Type B pancreatic cell (in vitro differentiated cells): Measurements from ENCODE around the gene LCN10. TPM values are rescaled to one million over a fixed set of nuclear protein-coding genes. Genes with fewer than 3 reads are reported as not detected.
"Not testable (repeated sequence)": the region's sequence is repeated elsewhere in the genome, so short reads cannot be mapped to it uniquely, and the experiment has no call there.

ENCODE experiments used
- DNase-seq: peaks from one replicate; pipeline ENCODE4 v3.0.0; 2021; ENCODE audit warnings: mixed read lengths; ENCODE audit not compliant: unreplicated experiment; ENCODE audit errors: extremely low spot score
- H3K27ac Mint-ChIP-seq: 2 replicates; pipeline ENCODE4 v1.8.0; 2021; ENCODE audit warnings: mild to moderate bottlenecking, mixed read lengths
- H3K27me3 Mint-ChIP-seq: 2 replicates; pipeline ENCODE4 v1.8.0; 2021; ENCODE audit warnings: mixed read lengths
- H3K36me3 Mint-ChIP-seq: 2 replicates; pipeline ENCODE4 v1.8.0; 2021; ENCODE audit warnings: mixed read lengths
- H3K4me1 Mint-ChIP-seq: one replicate; pipeline ENCODE4 v1.8.0; 2021; ENCODE audit warnings: mixed read lengths; ENCODE audit not compliant: unreplicated experiment
- H3K4me3 Mint-ChIP-seq: 2 replicates; pipeline ENCODE4 v1.8.0; 2021; ENCODE audit warnings: mild to moderate bottlenecking, mixed read lengths
- H3K9me3 Mint-ChIP-seq: 2 replicates; pipeline ENCODE4 v1.8.0; 2021; ENCODE audit warnings: mixed read lengths
- total RNA-seq: library from RNA; stranded (reverse); gene quantifications from 2 replicates; pipeline ENCODE4 v1.2.1, GENCODE V29; 2021; ENCODE audit warnings: low replicate concordance
- TF ChIP-seq, protein P1 (sequence below): fragments of 200-600 bp; sonication (generic); conservative IDR thresholded peaks from 2 replicates; pipeline ENCODE4 v1.5.0; 2021; ENCODE audit warnings: antibody characterized with exemption, mild to moderate bottlenecking

The LCN10 gene
- total RNA-seq, 1 donor from 2014 or later, result not detected

DNA sequence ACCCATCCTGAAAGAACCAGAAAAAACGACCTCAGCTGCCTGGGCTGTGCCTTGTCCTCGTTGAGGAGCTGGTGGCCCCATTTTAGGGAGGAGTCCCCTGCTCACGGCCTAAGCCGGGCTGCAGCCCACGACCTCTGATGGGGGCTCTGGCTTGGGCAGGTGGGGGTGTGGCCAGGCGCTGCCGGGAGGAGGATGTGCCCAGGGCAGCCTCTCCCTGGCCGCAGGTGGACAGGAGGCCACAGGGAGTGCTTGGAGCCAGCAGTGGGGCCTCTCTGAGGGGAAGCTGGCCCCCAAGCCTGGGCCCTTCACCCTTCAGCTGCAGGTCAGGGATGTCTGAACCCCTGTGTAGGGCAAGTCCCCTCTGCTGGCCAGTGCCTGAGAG is 27.9 kb downstream of the LCN10 start:
- no peaks in the 10 kb centered on the region for H3K27me3 Mint-ChIP-seq
- H3K36me3 Mint-ChIP-seq, result peaks cover 3% of the 10 kb centered on the region
- peaks cover 4% of the 10 kb centered on the region for H3K4me1 Mint-ChIP-seq
- TF ChIP-seq, protein P1, sequence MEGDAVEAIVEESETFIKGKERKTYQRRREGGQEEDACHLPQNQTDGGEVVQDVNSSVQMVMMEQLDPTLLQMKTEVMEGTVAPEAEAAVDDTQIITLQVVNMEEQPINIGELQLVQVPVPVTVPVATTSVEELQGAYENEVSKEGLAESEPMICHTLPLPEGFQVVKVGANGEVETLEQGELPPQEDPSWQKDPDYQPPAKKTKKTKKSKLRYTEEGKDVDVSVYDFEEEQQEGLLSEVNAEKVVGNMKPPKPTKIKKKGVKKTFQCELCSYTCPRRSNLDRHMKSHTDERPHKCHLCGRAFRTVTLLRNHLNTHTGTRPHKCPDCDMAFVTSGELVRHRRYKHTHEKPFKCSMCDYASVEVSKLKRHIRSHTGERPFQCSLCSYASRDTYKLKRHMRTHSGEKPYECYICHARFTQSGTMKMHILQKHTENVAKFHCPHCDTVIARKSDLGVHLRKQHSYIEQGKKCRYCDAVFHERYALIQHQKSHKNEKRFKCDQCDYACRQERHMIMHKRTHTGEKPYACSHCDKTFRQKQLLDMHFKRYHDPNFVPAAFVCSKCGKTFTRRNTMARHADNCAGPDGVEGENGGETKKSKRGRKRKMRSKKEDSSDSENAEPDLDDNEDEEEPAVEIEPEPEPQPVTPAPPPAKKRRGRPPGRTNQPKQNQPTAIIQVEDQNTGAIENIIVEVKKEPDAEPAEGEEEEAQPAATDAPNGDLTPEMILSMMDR, result no peak
- DNase-seq, result no peak
- H3K4me3 Mint-ChIP-seq, result no peak overlapping the region
- no peaks in the 10 kb centered on the region for H3K9me3 Mint-ChIP-seq
- no peak overlapping the region for H3K27ac Mint-ChIP-seq

DNA sequence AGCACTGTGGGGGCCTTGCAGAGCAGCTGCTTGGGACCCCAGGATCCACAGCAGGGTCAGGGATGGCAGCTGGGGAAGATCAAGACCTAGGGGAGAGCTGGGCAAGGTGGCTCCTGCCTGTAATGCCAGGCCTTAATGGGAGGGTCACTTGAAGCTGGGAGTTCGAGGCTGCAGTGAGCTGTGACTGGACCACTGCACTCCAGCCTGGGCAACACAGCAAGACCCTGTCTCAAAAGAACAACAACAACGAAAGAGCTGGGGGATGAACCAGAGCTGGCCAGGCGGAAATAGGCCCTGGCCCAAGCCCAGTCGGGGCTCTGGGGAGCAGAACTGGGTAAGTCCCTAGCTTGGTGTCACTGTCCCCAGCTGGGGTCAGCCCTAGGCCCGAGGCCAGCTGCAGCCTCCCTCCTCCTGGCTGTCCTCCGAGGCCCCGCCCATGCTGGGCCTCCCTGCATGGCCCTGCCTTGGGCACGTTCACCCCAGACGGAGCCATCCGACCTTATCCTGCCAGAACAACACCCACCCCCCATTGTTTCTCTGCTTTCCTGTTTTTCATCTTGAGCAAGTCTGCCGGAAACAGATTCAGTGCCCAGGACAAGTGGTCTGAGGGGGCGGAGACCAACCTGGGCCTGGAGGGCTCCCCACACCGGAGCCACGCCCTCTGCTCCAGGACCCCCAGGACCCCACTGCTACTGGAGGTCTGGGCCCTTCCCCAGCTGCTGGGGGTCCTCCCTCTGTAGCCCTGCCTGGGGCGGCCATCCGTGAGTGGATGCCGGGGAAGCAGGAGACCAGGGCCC is 28.4 kb downstream of the LCN10 start:
- Mint-ChIP-seq H3K4me1 (peaks cover 4% of the 10 kb centered on the region), H3K27me3 (no peaks in the 10 kb centered on the region), H3K4me3 (peak overlapping the region; percentile 83), H3K36me3 (peaks cover 3% of the 10 kb centered on the region), H3K27ac (no peak overlapping the region), H3K9me3 (no peaks in the 10 kb centered on the region)
- DNase-seq, result no peak
- TF ChIP-seq, protein P1, result no peak

DNA sequence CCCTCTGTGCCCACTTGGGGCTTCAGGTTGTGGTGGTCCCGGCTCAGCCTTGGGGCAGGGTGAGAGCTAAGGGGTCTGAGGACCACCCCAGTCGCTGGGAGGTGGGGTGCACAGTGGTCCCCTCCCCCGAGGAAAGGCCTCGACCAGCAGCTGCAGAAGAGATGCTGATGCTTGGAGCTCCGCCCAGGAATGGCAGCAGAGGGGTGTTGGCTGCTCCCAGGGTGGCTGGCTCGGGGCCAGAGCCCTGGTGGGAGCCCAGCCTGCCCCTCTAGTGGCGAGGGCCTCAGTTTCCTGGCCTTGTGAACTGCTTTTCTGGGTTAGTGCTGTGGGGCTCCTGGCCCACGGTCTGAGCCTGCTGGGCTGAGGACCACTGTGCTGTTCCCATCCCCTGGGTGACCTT is 29.2 kb downstream of the LCN10 start:
- Mint-ChIP-seq H3K4me1 (peaks cover 4% of the 10 kb centered on the region), H3K27ac (no peak overlapping the region), H3K27me3 (no peaks in the 10 kb centered on the region), H3K9me3 (no peaks in the 10 kb centered on the region), H3K36me3 (peaks cover 3% of the 10 kb centered on the region), H3K4me3 (peak overlapping the region; percentile 83)
- TF ChIP-seq, protein P1, result no peak
- no peak for DNase-seq

DNA sequence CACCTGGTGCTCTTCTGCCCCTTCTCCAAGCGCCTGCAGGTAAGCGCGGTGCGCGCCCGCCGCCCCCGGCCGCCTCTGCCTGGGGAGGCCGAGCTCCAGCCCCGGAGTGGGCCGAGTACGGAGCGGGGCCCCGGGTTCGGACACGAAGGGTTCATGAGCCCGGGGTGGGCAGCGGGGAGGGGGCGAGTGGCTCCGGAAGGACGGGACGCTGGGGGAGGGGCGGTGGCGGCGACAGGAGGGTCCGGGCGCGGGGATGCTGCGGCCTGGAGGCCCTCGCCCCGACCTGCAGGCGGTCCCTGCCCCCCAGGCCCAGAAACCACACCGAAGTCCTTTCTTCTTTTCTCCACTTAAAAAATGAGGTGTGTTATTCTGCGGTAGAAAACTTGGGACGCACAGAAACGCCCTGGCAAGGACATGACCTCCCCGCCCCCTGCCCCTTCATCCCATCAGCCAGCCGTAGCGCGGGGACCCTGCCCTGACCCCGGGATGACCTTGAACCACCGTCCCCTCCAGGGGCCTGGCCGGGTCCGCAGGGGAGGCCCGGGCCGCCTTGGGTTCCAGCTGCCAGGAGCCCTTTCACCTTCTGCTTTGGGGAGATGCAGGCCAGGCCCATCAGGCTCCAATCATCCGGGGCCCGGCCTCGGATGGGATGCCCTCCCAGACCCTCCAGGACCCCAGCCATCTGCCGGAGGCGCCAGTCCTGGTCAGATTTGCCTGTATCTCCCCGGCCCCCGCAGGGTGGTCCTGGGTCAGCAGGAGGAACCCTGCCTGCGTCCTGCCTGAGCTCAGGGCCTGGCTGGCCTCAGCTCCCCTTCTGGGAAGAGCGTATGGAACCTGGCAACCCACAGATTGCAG is 29.8 kb downstream of the LCN10 start:
- Mint-ChIP-seq H3K27ac (no peak overlapping the region), H3K9me3 (no peaks in the 10 kb centered on the region), H3K36me3 (peaks cover 3% of the 10 kb centered on the region), H3K4me3 (peak overlapping the region; percentile 83), H3K4me1 (peaks cover 8% of the 10 kb centered on the region), H3K27me3 (no peaks in the 10 kb centered on the region)
- TF ChIP-seq, protein P1, result no peak
- DNase-seq, result no peak

DNA sequence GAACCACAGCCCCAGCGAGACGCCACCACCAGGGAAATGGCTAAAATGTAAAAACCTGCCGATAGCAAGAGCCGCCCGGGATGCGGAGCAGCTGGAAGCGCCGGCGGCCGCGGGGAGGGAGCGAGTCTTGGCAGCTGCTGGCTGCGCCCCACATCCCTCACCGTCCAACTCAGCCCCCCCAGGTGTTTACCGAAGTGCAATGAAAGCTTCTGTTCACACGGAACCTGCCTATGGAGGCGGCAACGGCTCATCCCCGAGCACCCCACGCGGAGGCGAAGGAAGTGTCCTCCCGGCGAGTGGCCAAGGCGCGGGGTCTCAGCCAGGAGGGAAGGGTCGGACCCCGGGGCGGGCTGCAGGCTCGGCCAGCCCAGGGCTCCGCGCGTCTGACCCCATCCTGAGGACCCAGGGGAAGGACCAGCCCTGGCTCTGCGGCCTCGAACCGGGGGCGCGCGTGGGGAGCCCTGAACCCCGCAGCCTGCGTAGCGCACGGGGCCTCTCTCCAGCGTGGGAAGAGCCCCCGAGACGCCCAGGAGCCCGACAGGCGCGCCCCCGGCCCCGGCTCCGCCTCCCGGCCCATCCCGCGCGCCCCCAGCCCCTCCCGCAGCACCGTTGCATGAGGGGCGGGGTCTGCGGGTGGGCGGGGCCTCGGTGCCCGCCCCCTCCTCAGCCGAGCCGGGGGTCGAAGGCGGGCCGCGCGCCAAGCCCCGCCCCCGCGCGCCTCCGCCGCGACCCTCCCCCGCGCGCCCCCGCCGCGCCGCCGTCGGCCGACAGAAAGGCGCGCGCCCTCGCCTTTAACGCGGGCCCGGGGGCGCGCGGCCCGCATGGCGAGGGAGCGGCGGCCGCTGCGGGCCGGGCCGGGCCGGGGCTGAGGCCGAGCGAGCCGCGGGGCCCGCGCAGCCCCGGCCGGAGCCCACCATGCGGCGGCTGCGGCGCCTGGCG is 30.7 kb downstream of the LCN10 start, which contains the start of gene DIPK1B:
TSS of gene DIPK1B (plus strand) at position 822 of the 939 bp plus-strand sequence. CDS start at position 916, 94 bp downstream.
- Mint-ChIP-seq H3K4me1 (peaks cover 9% of the 10 kb centered on the region), H3K27ac (no peak within 1 kb of the TSS), H3K36me3 (peaks cover 3% of the 10 kb centered on the region), H3K27me3 (no peaks in the 10 kb centered on the region), H3K9me3 (no peaks in the 10 kb centered on the region), H3K4me3 (peak within 1 kb of the TSS; percentile 87)
- no peak for DNase-seq
- TF ChIP-seq, protein P1, result peak; percentile 42

DNA sequence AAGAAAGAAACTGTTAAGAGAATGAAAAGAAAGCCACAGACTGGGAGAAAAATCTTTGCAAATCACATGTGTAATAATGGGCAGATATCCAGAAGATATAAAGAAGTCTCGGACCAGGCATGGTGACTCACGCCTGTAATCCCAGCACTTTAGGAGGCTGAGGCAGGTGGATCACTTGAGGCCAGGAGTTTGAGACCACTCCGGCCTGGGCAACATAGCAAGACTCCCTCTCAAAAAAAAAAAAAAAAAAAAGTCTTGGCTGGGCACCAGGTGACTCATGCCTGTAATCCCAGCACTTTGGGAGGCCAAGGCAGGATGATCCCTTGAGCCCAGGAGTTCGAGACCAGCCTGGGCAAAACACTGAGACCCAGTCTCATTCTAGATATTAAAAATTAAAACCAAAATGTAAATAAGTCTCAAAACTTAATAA is 31.5 kb downstream of the LCN10 start:
- H3K27ac Mint-ChIP-seq, H3K27me3 Mint-ChIP-seq, H3K36me3 Mint-ChIP-seq, H3K9me3 Mint-ChIP-seq, H3K4me1 Mint-ChIP-seq, DNase-seq: not testable (repeated sequence)
- peak overlapping the region; percentile 87 for H3K4me3 Mint-ChIP-seq
